BLaER1 treated with 17β-estradiol and CSF1 and Interleukin-3, amounts not matched to agents 10 nM and 100 nM (cell line): ENCODE data around the gene CBX2.

Experiments used
- H3K27ac ChIP-seq, 11 experiments: shearing (Covaris generic); formaldehyde crosslinking; 2 replicates each; pipeline ENCODE4 v1.8.1; 2022
- H3K27me3 ChIP-seq, 11 experiments: shearing (Covaris generic); formaldehyde crosslinking; 2 replicates each; pipeline ENCODE4 v1.8.1; 2022
- H3K36me3 ChIP-seq, 11 experiments: shearing (Covaris generic); formaldehyde crosslinking; 2 replicates each; pipeline ENCODE4 v1.8.1; 2022
- H3K4me1 ChIP-seq, 10 experiments: shearing (Covaris generic); formaldehyde crosslinking; 2 replicates each; pipeline ENCODE4 v1.8.1; 2022
- H3K4me2 ChIP-seq, 11 experiments: shearing (Covaris generic); formaldehyde crosslinking; 2 replicates each; pipeline ENCODE4 v1.8.1; 2022
- H3K4me3 ChIP-seq, 10 experiments: shearing (Covaris generic); formaldehyde crosslinking; 2 replicates each; pipeline ENCODE4 v1.8.1; 2022
- H3K9ac ChIP-seq, 11 experiments: shearing (Covaris generic); formaldehyde crosslinking; 2 replicates each; pipeline ENCODE4 v1.8.1; 2022
- H3K9me3 ChIP-seq, 11 experiments: shearing (Covaris generic); formaldehyde crosslinking; replicated peaks in 1 of 11; 2 replicates each; pipeline ENCODE4 v1.8.1; 2022
- H4K20me1 ChIP-seq, 11 experiments: shearing (Covaris generic); formaldehyde crosslinking; 2 replicates each; pipeline ENCODE4 v1.8.1; 2022
- Cebpa-rat ChIP-seq, 11 experiments: shearing (Covaris generic); IDR thresholded peaks; 2 replicates each; pipeline ENCODE4 v1.8.1; 2022

Gene CBX2

GRCh38 chr17:79781012-79781650 is 3.2 kb downstream of the CBX2 start:
- no peak overlapping the region for H3K27ac ChIP-seq
- TF ChIP-seq Cebpa-rat (IDR thresholded peaks at IDR 0.05): no peak
- H3K4me2 ChIP-seq: peak overlapping the region; percentile 76 to 99 (median 97)

GRCh38 chr17:79781736-79782575 is 4.0 kb downstream of the CBX2 start:
- Histone ChIP-seq H3K4me2 (peak overlapping the region; percentile 76 to 99 (median 97)), H3K4me1 (peaks cover 31 to 46% (median 44%) of the 10 kb centered on the region in 10 experiments), H4K20me1 (peaks cover 0 to 86% (median 80%) of the 10 kb centered on the region in 11 experiments; a peak in 18 of 22 replicates), H3K36me3 (peaks cover 16 to 75% (median 60%) of the 10 kb centered on the region in 11 experiments; a peak in 21 of 22 replicates), H3K4me3 (peak overlapping the region in 6 of 10 experiments; percentile 7 to 37 (median 22); a peak in 7 of 20 replicates), H3K27me3 (peaks cover 6 to 24% (median 18%) of the 10 kb centered on the region in 11 experiments), H3K9me3 (no peaks in the 10 kb centered on the region), H3K27ac (no peak overlapping the region), H3K9ac (peak overlapping the region in 7 of 11 experiments; percentile 1 to 86 (median 34); a peak in 6 of 22 replicates)
- TF ChIP-seq Cebpa-rat (IDR thresholded peaks at IDR 0.05): no peak

More at GRCh38 chr17:79781012-79781650, 3.2 kb downstream of the CBX2 start:
- Histone ChIP-seq H3K4me3 (peak overlapping the region in 6 of 10 experiments; percentile 7 to 37 (median 22); a peak in 7 of 20 replicates), H3K36me3 (peaks cover 16 to 67% (median 54%) of the 10 kb centered on the region in 11 experiments; a peak in 21 of 22 replicates), H3K9ac (peak overlapping the region in 6 of 11 experiments; percentile 1 to 86 (median 26); a peak in 7 of 22 replicates), H4K20me1 (peaks cover 0 to 78% (median 72%) of the 10 kb centered on the region in 11 experiments; a peak in 18 of 22 replicates), H3K4me1 (peaks cover 38 to 52% (median 50%) of the 10 kb centered on the region in 10 experiments), H3K27me3 (peaks cover 6 to 24% (median 18%) of the 10 kb centered on the region in 11 experiments; a peak in 21 of 22 replicates), H3K9me3 (no peaks in the 10 kb centered on the region)

GRCh38 chr17:79783891-79784290 is 5.9 kb downstream of the CBX2 start:
- Histone ChIP-seq H3K27ac (no peak overlapping the region), H3K9ac (no peak overlapping the region), H3K36me3 (peaks cover 16 to 75% (median 60%) of the 10 kb centered on the region in 11 experiments; a peak in 21 of 22 replicates), H3K4me3 (no peak overlapping the region), H4K20me1 (peaks cover 0 to 100% (median 98%) of the 10 kb centered on the region in 11 experiments; a peak in 18 of 22 replicates), H3K9me3 (no peaks in the 10 kb centered on the region), H3K27me3 (peaks cover 25 to 40% (median 36%) of the 10 kb centered on the region in 11 experiments), H3K4me1 (peaks cover 23 to 42% (median 36%) of the 10 kb centered on the region in 10 experiments), H3K4me2 (no peak overlapping the region)
- TF ChIP-seq Cebpa-rat (IDR thresholded peaks at IDR 0.05): no peak

GRCh38 chr17:79784353-79785016 is 6.5 kb downstream of the CBX2 start:
- peaks cover 0 to 100% (median 98%) of the 10 kb centered on the region in 11 experiments; a peak in 18 of 22 replicates for H4K20me1 ChIP-seq
- H3K36me3 ChIP-seq: peaks cover 16 to 73% (median 59%) of the 10 kb centered on the region in 11 experiments; a peak in 21 of 22 replicates
- no peak overlapping the region for H3K9ac ChIP-seq
- no peaks in the 10 kb centered on the region for H3K9me3 ChIP-seq
- H3K4me3 ChIP-seq: no peak overlapping the region
- H3K4me1 ChIP-seq: peaks cover 20 to 41% (median 33%) of the 10 kb centered on the region in 10 experiments
- no peak overlapping the region for H3K4me2 ChIP-seq
- no peak for TF ChIP-seq Cebpa-rat (IDR thresholded peaks at IDR 0.05)
- H3K27ac ChIP-seq: no peak overlapping the region
- peaks cover 31 to 46% (median 42%) of the 10 kb centered on the region in 11 experiments for H3K27me3 ChIP-seq

GRCh38 chr17:79785017-79785899 is 7.3 kb downstream of the CBX2 start:
- H3K36me3 ChIP-seq: peaks cover 16 to 65% (median 52%) of the 10 kb centered on the region in 11 experiments; a peak in 21 of 22 replicates

GRCh38 chr17:79785900-79786810 is 8.2 kb downstream of the CBX2 start:
- Histone ChIP-seq H3K4me2 (no peak overlapping the region), H3K4me3 (no peak overlapping the region), H3K27me3 (peaks cover 48 to 63% (median 58%) of the 10 kb centered on the region in 11 experiments), H3K36me3 (peaks cover 16 to 59% (median 51%) of the 10 kb centered on the region in 11 experiments; a peak in 21 of 22 replicates), H3K9me3 (no peaks in the 10 kb centered on the region), H3K27ac (no peak overlapping the region), H4K20me1 (peaks cover 0 to 100% (median 98%) of the 10 kb centered on the region in 11 experiments; a peak in 18 of 22 replicates), H3K9ac (no peak overlapping the region; a peak in 1 of 22 replicates), H3K4me1 (peaks cover 21 to 38% (median 29%) of the 10 kb centered on the region in 10 experiments)
- no peak for TF ChIP-seq Cebpa-rat (IDR thresholded peaks at IDR 0.05)

More at GRCh38 chr17:79785017-79785899, 7.3 kb downstream of the CBX2 start:
- Histone ChIP-seq H3K27ac (no peak overlapping the region), H3K27me3 (peaks cover 39 to 54% (median 49%) of the 10 kb centered on the region in 11 experiments), H3K4me3 (no peak overlapping the region), H4K20me1 (peaks cover 0 to 100% (median 98%) of the 10 kb centered on the region in 11 experiments; a peak in 18 of 22 replicates), H3K9ac (no peak overlapping the region; a peak in 1 of 22 replicates), H3K9me3 (no peaks in the 10 kb centered on the region), H3K4me2 (no peak overlapping the region), H3K4me1 (peaks cover 23 to 41% (median 33%) of the 10 kb centered on the region in 10 experiments)
- no peak for TF ChIP-seq Cebpa-rat (IDR thresholded peaks at IDR 0.05)
